ENCODE measurements around the gene ZNF207. TPM values are rescaled to one million over a fixed set of nuclear protein-coding genes. Genes with fewer than 3 reads are reported as not detected.
"Not testable (repeated sequence)": the region's sequence is repeated elsewhere in the genome, so short reads cannot be mapped to it uniquely, and the experiment has no call there.

ZNF207 gene
- total and polyA plus RNA-seq, 2 experiments from 2014 or later, result 171 to 240 TPM

- TF ChIP-seq ZNF462 (CRISPR knock-in tag; IDR thresholded peaks at IDR 0.05) (no peak), NANOG (IDR thresholded peaks at IDR 0.05; ENCODE audit: borderline replicate concordance) (no peak), ZNF114 (CRISPR knock-in tag; IDR thresholded peaks at IDR 0.05) (no peak), POLR2AphosphoS5 (IDR thresholded peaks at IDR 0.05; ENCODE audit: low read depth) (no peak), EZH2phosphoT487 (IDR thresholded peaks at IDR 0.05; ENCODE audit: unreplicated experiment) (no peak)
- TF ChIP-seq, protein P1, sequence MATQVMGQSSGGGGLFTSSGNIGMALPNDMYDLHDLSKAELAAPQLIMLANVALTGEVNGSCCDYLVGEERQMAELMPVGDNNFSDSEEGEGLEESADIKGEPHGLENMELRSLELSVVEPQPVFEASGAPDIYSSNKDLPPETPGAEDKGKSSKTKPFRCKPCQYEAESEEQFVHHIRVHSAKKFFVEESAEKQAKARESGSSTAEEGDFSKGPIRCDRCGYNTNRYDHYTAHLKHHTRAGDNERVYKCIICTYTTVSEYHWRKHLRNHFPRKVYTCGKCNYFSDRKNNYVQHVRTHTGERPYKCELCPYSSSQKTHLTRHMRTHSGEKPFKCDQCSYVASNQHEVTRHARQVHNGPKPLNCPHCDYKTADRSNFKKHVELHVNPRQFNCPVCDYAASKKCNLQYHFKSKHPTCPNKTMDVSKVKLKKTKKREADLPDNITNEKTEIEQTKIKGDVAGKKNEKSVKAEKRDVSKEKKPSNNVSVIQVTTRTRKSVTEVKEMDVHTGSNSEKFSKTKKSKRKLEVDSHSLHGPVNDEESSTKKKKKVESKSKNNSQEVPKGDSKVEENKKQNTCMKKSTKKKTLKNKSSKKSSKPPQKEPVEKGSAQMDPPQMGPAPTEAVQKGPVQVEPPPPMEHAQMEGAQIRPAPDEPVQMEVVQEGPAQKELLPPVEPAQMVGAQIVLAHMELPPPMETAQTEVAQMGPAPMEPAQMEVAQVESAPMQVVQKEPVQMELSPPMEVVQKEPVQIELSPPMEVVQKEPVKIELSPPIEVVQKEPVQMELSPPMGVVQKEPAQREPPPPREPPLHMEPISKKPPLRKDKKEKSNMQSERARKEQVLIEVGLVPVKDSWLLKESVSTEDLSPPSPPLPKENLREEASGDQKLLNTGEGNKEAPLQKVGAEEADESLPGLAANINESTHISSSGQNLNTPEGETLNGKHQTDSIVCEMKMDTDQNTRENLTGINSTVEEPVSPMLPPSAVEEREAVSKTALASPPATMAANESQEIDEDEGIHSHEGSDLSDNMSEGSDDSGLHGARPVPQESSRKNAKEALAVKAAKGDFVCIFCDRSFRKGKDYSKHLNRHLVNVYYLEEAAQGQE (IDR thresholded peaks at IDR 0.05; ENCODE audit: unreplicated experiment), result no peak
Measured at GRCh38 chr17:32315171-32315570, 34.8 kb upstream of the ZNF207 start (continued).

DNA sequence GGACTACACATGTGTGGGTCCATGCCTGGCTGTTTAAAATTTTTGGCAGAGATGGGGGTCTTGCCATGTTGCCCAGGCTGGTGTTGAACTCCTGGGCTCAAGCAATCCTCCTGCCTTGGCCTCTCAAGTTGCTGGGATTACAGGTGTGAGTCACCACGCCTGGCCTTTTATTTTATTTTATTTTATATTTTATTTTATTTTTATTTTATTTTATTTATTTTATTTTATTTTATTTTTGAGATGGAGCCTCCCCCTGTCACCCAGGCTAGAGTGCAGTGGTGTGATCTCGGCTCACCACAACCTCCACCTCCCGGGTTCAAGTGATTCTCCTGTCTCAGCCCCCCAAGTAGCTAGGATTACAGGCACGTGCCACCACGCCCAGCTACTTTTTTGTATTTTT lies 33.3 kb upstream of the ZNF207 start:
- H3K4me1 ChIP-seq (ENCODE audit: insufficient read depth); DNase-seq (ENCODE audit: low spot score); H3K27ac ChIP-seq (ENCODE audit: low read depth); H3K4me2 ChIP-seq; H2AFZ ChIP-seq; H3K36me3 ChIP-seq (ENCODE audit: insufficient read depth); H3F3A ChIP-seq (replicated peaks; ENCODE audit: low read depth); H3K9me2 ChIP-seq (ENCODE audit: insufficient read depth); H3K4me3 ChIP-seq; H3K79me2 ChIP-seq (replicated peaks; ENCODE audit: insufficient read depth); ATAC-seq; H3K9me3 Mint-ChIP-seq; H3K27ac Mint-ChIP-seq; H3K36me3 Mint-ChIP-seq (ENCODE audit: low read depth); H4K20me1 ChIP-seq (replicated peaks; ENCODE audit: insufficient read depth); H3K4me3 Mint-ChIP-seq; H3K27me3 ChIP-seq (ENCODE audit: insufficient read depth): not testable (repeated sequence)
- Mint-ChIP-seq H3K27me3 (ENCODE audit: insufficient read depth, low read depth, poor library complexity) (peaks cover 10% of the 10 kb centered on the region), H3K4me1 (peaks cover 14% of the 10 kb centered on the region)

Data from GM23338 (cell line).